ENCODE measurements around the gene SPECC1. TPM values are rescaled to one million over a fixed set of nuclear protein-coding genes. Genes with fewer than 3 reads are reported as not detected.

SPECC1 gene
- total RNA-seq, 1 donor from 2014 or later, result 31.0 TPM

DNA sequence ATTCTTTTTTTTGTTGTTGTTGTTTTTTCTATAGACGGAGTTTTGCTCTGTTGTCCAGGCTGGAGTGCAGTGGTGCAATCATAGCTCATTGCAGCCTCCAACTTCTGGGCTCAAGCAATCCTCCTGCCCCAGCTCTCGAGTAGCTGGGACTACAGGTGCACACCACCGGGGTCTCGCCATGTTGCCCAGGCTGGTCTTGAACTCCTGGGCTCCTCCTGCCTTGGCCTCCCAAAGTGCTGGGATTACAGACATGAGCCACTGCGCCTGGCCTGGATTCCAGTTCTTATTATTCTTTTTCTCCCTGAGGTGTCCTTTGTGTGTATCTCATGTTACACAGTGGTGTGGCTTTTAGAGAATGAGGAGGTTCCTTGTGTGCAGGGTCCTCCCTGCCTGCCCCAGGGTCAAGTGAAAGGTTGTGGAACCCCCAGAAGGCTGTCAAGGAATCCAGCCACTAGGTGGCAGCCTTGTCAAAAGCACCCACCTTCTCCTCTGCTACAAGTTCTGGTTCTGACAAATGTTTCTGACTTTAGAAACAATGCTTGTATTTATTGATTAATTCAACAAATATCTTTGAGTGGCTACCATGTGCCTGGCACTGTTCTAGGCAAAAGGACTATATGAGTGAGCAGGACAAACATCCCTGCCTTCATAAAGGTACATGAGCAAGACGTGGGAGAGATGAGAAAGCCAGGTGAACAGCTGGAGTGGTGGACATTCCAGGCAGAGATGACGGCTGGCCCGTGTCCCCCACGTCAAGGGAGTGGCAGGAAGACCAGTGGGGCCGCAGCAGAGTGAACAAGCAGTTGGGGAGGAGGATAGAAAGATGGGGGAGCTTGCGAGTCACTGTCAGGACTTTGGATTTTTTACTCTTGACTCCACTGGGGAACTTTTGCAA, 112.4 kb downstream of the SPECC1 start:
- H3K4me3 ChIP-seq, result no peak overlapping the region
- no peak overlapping the region for H3K27ac ChIP-seq
- H3K27me3 ChIP-seq, result no peaks in the 10 kb centered on the region
- DNase-seq (peak; percentile 72), ATAC-seq (peak; percentile 90)
- peaks cover 4% of the 10 kb centered on the region for H3K4me1 ChIP-seq
- intact Hi-C loops (cut with DNase I), result no loop called here
- TF ChIP-seq, protein P1, sequence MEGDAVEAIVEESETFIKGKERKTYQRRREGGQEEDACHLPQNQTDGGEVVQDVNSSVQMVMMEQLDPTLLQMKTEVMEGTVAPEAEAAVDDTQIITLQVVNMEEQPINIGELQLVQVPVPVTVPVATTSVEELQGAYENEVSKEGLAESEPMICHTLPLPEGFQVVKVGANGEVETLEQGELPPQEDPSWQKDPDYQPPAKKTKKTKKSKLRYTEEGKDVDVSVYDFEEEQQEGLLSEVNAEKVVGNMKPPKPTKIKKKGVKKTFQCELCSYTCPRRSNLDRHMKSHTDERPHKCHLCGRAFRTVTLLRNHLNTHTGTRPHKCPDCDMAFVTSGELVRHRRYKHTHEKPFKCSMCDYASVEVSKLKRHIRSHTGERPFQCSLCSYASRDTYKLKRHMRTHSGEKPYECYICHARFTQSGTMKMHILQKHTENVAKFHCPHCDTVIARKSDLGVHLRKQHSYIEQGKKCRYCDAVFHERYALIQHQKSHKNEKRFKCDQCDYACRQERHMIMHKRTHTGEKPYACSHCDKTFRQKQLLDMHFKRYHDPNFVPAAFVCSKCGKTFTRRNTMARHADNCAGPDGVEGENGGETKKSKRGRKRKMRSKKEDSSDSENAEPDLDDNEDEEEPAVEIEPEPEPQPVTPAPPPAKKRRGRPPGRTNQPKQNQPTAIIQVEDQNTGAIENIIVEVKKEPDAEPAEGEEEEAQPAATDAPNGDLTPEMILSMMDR (IDR thresholded peaks at IDR 0.05), result peak; percentile 91
- H3K36me3 ChIP-seq, result no peaks in the 10 kb centered on the region
- no peaks in the 10 kb centered on the region for H3K9me3 ChIP-seq

DNA sequence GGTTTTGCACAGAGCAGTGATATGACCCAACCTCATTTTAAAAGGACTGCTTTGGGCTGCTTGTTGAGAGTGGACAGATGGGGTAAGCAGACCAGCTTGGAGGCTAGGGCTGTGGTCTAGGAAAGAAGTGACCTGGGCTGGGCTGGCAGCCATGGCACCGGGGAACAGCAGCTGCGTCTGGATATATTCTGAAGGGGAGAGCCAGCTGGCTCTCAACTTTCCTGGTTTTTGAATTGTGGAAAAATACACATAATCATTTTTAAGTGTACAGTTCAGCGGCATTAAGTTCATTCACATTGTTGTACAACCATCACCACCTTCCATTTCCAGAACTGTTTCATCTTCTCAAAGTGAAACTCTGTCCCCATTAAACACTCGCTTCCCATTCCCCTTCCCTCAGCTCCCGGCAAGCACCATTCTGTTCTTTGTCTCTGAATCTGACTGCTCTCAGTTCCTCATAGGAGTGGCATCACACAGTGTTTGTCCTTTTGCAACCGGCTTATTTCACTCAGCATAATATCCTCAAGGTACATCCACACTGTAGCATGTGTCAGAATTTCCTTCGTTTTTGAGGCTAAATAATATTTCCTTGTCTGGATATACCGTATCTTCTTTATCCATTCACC, 113.2 kb downstream of the SPECC1 start:
- H3K36me3 ChIP-seq, result no peaks in the 10 kb centered on the region
- no peak for DNase-seq
- no peak overlapping the region for H3K4me3 ChIP-seq
- TF ChIP-seq, protein P1 (IDR thresholded peaks at IDR 0.05), result no peak
- intact Hi-C loops (cut with DNase I), result no loop called here
- H3K27me3 ChIP-seq, result no peaks in the 10 kb centered on the region
- H3K9me3 ChIP-seq, result no peaks in the 10 kb centered on the region
- peaks cover 4% of the 10 kb centered on the region for H3K4me1 ChIP-seq
- ATAC-seq, result peak; percentile 80
- no peak overlapping the region for H3K27ac ChIP-seq

DNA sequence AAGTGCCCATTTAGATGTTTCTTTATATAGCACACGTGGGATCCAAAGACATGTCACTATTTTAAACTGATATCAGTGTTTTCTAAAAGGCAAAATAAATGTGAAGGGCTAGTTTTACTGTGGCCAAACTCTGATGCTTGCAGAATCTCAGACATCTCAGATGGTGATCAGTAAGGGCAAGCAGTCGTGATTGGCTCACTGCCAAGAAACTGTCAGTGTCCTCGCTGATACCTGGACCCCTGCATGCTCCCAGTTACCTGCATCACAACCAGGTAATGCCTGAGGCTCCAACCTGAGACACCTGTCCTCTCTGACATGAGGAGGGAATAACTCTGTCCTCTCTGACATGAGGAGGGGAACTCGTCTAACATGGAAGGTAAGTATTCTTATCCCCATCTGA, 114.0 kb downstream of the SPECC1 start:
- no peak for DNase-seq
- H3K4me3 ChIP-seq, result no peak overlapping the region
- TF ChIP-seq, protein P1 (IDR thresholded peaks at IDR 0.05), result no peak
- no peaks in the 10 kb centered on the region for H3K36me3 ChIP-seq
- ATAC-seq, result no peak
- H3K27me3 ChIP-seq, result no peaks in the 10 kb centered on the region
- no peak overlapping the region for H3K27ac ChIP-seq
- H3K4me1 ChIP-seq, result peaks cover 4% of the 10 kb centered on the region
- no peaks in the 10 kb centered on the region for H3K9me3 ChIP-seq
- intact Hi-C loops (cut with DNase I), result no loop called here

DNA sequence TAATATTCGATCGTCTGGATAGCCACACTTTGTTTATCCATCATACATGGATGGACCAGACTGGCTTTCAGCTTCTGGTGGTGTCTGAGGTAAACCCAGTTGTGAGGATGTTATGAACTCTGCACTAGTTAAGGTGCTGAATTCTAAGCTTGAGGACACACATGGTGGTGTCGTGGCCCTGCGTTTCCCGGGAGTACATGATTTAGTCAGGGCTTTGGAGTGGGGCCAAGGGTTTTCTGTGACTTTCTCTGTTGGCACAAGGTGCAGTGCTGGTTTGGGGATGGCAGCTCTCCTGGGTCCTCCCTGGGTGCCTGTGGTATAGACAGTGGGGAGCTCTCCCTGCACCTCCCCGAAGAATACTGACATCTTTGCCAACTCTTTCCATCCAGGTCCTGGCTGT, 116.6 kb downstream of the SPECC1 start:
- TF ChIP-seq, protein P1 (IDR thresholded peaks at IDR 0.05), result no peak
- DNase-seq (no peak), ATAC-seq (no peak)
- Histone ChIP-seq H3K36me3 (no peaks in the 10 kb centered on the region), H3K4me3 (no peak overlapping the region), H3K4me1 (peaks cover 4% of the 10 kb centered on the region), H3K27ac (no peak overlapping the region), H3K27me3 (no peaks in the 10 kb centered on the region), H3K9me3 (no peaks in the 10 kb centered on the region)
- intact Hi-C loops (cut with DNase I), result no loop called here

DNA sequence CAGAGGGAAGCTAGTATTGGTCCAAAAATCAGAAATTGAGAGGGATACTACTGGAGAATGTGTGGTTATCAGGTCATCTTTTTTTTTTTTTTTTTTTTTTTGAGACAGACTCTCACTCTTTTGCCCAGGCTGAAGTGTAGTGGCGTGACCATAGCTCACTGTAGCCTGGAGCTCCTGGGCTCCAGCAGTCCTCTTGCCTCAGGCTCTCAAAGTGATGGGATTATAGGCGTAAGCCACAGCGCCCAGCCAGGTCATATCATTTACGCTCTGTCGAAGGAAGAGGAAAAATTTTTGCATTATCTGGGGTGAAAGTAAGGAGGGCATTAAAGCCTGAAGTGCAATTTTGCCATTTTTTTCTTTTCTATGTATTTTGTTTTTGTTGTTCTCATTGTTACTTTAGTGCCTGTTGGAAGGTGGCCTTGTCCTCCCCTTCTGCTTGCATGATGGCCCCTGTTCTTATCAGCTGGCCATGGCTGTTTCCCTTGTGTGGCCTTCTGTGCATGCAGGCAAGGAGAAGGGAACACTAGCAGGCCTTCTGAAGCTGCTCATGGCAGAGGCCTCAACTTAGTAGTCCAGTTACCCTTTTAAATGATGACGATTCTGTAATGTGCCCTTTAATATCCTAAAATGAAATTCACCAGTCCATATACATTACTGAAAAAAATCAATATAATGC, 118.3 kb downstream of the SPECC1 start:
- DNase-seq (no peak), ATAC-seq (no peak)
- no peaks in the 10 kb centered on the region for H3K9me3 ChIP-seq
- TF ChIP-seq, protein P1 (IDR thresholded peaks at IDR 0.05), result no peak
- H3K4me1 ChIP-seq, result no peaks in the 10 kb centered on the region
- intact Hi-C loops (cut with DNase I), result no loop called here
- no peaks in the 10 kb centered on the region for H3K36me3 ChIP-seq
- no peak overlapping the region for H3K27ac ChIP-seq
- H3K4me3 ChIP-seq, result no peak overlapping the region
- H3K27me3 ChIP-seq, result no peaks in the 10 kb centered on the region
